ENCODE data around the gene FAM89B. TPM values are rescaled to one million over a fixed set of nuclear protein-coding genes. Genes with fewer than 3 reads are reported as not detected.

Gene FAM89B
- polyA plus RNA-seq, 3 donors = 51.3 to 139 (median 70.8) TPM

DNA sequence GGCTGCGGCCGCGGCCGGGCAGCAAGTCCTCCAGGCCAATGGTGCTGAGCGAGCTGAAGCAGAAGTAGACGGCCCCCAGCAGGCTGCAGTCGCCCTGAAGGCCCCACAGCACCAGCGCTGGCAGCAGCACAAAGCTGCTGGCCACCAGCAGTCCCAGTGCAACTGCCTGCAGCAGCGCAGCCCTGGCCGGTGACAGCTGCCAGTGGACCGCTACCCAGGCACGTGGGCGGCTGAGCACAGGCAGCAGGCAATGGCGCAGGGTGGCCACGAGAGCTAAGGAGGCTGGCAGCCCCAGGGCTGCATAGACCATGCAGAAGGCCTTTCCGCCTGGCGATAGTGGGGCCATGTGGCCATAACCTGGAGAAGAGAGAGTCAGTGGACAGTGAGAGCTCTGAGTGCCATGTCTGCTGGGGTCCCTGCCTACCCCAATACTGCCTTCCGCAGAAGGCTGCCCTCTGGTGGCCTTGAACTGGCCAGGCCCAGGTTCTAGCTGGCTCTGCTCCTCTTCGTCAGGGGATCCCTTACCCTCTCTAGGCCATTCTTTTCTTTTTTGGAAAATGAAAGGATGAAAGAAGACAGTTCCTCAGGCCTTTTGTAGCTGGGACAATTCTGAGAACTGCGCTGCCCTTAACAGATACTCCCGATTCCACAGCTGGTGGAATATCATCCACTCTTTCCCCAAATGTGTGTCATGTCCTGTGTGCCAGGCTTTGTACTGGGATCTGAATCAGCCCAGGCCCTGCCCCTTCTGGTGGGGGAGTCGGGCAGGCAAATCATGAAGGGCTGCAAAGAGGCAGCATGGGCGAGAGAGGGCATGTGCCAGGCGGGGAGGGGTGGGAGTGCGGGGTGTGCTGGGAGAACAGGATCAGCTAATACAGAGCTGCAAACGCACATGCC, 21.4 kb downstream of the FAM89B start:
- peaks cover 60 to 64% of the 10 kb centered on the region in 2 donors for H3K36me3 ChIP-seq (replicated peaks in 1 of 2; ENCODE audit: control insufficient read depth in 1 of 2, insufficient read depth in 2 of 2, low read length in 2 of 2)
- no peaks in the 10 kb centered on the region for H3K27me3 ChIP-seq (ENCODE audit: control insufficient read depth in 2 of 2, insufficient read depth in 2 of 2, low read length in 2 of 2)
- WGBS (ENCODE audit: insufficient coverage) = 86% methylated on average over 20 of the region's 26 CpGs
- peaks cover 16% of the 10 kb centered on the region for H3K79me2 ChIP-seq (ENCODE audit: insufficient read depth, low read length)
- H3K9me3 ChIP-seq (replicated peaks in 1 of 2; ENCODE audit: control insufficient read depth in 1 of 2, insufficient read depth in 1 of 2, low read length in 2 of 2) = no peaks in the 10 kb centered on the region
- peaks cover 96% of the 10 kb centered on the region for H4K20me1 ChIP-seq (ENCODE audit: insufficient read depth, low read length)
- Mint-ChIP-seq H3K27ac (peak overlapping the region; percentile 30 to 75 (median 46)), H3K4me3 (no peak overlapping the region), H3K9me3 (no peaks in the 10 kb centered on the region), H3K27me3 (ENCODE audit: low read depth in 3 of 3) (no peaks in the 10 kb centered on the region), H3K4me1 (peaks cover 37% of the 10 kb centered on the region), H3K36me3 (peaks cover 39 to 70% of the 10 kb centered on the region in 2 donors)
- H3K4me1 ChIP-seq (ENCODE audit: control insufficient read depth in 1 of 2, insufficient read depth in 2 of 2, low read length in 2 of 2) = peaks cover 26 to 44% of the 10 kb centered on the region in 2 donors
- intact Hi-C loops (cut with micrococcal nuclease) = no loop called here
- H3K27ac ChIP-seq (ENCODE audit: low read depth in 1 of 2, low read length in 2 of 2) = peak overlapping the region in 1 of 2 donors; percentile 7
- no peak overlapping the region for H3K9ac ChIP-seq (ENCODE audit: insufficient read depth, low read length, poor library complexity, severe bottlenecking)
- TF ChIP-seq, protein P1, sequence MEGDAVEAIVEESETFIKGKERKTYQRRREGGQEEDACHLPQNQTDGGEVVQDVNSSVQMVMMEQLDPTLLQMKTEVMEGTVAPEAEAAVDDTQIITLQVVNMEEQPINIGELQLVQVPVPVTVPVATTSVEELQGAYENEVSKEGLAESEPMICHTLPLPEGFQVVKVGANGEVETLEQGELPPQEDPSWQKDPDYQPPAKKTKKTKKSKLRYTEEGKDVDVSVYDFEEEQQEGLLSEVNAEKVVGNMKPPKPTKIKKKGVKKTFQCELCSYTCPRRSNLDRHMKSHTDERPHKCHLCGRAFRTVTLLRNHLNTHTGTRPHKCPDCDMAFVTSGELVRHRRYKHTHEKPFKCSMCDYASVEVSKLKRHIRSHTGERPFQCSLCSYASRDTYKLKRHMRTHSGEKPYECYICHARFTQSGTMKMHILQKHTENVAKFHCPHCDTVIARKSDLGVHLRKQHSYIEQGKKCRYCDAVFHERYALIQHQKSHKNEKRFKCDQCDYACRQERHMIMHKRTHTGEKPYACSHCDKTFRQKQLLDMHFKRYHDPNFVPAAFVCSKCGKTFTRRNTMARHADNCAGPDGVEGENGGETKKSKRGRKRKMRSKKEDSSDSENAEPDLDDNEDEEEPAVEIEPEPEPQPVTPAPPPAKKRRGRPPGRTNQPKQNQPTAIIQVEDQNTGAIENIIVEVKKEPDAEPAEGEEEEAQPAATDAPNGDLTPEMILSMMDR (IDR thresholded peaks at IDR 0.05) = peak; percentile 82
- H2AFZ ChIP-seq (ENCODE audit: insufficient read depth, low read depth, low read length, poor library complexity, severe bottlenecking) = no peak overlapping the region
- H3K4me2 ChIP-seq (replicated peaks; ENCODE audit: extremely low read depth, low read length, poor library complexity, severe bottlenecking) = no peak overlapping the region
- H3K4me3 ChIP-seq (replicated peaks in 1 of 3; ENCODE audit: low read depth in 2 of 3, low read length in 3 of 3) = no peak overlapping the region
- DNase-seq = peak in 2 of 3 donors; percentile 40 to 44

DNA sequence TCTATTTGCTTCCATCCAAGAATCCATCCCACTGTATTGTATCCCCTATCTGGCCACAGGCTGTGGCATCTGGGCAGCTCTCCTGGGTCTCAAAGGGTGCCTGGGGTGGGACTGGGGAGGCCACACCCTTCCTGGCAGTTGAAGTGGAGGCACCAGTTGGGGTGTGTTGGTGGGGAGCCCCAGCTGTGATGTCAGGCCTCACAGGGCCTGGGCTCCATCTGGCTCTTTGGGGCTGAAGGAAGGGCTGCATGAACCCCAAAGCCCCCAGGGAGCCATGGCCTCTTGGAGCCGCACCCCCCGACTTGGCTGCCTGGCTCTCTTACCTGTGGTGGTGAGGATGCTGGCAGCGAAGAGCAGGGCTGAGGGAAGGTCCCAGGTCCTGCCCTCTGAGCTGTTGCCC, 22.8 kb downstream of the FAM89B start:
- intact Hi-C loops (cut with micrococcal nuclease) = no loop called here
- no peak overlapping the region for H3K4me3 ChIP-seq (replicated peaks in 1 of 3; ENCODE audit: low read depth in 2 of 3, low read length in 3 of 3)
- TF ChIP-seq, protein P1 (IDR thresholded peaks at IDR 0.05) = no peak
- Mint-ChIP-seq H3K27ac (peak overlapping the region in 4 of 7 donors; percentile 25 to 82 (median 60)), H3K36me3 (peaks cover 41 to 67% of the 10 kb centered on the region in 2 donors), H3K4me3 (no peak overlapping the region), H3K27me3 (ENCODE audit: low read depth in 3 of 3) (no peaks in the 10 kb centered on the region), H3K4me1 (peaks cover 31% of the 10 kb centered on the region), H3K9me3 (no peaks in the 10 kb centered on the region)
- H3K27ac ChIP-seq (ENCODE audit: low read depth in 1 of 2, low read length in 2 of 2) = peak overlapping the region; percentile 46 to 53
- H3K9me3 ChIP-seq (replicated peaks in 1 of 2; ENCODE audit: control insufficient read depth in 1 of 2, insufficient read depth in 1 of 2, low read length in 2 of 2) = no peaks in the 10 kb centered on the region
- 93% methylated on average over 3 of the region's 3 CpGs for WGBS (ENCODE audit: insufficient coverage)
- H3K27me3 ChIP-seq (ENCODE audit: control insufficient read depth in 2 of 2, insufficient read depth in 2 of 2, low read length in 2 of 2) = no peaks in the 10 kb centered on the region
- H3K4me1 ChIP-seq (ENCODE audit: control insufficient read depth in 1 of 2, insufficient read depth in 2 of 2, low read length in 2 of 2) = peaks cover 16 to 30% of the 10 kb centered on the region in 2 donors
- no peak overlapping the region for H2AFZ ChIP-seq (ENCODE audit: insufficient read depth, low read depth, low read length, poor library complexity, severe bottlenecking)
- DNase-seq = no peak
- H3K4me2 ChIP-seq (replicated peaks; ENCODE audit: extremely low read depth, low read length, poor library complexity, severe bottlenecking) = no peak overlapping the region
- no peak overlapping the region for H3K9ac ChIP-seq (ENCODE audit: insufficient read depth, low read length, poor library complexity, severe bottlenecking)
- peaks cover 2% of the 10 kb centered on the region for H3K79me2 ChIP-seq (ENCODE audit: insufficient read depth, low read length)
- H3K36me3 ChIP-seq (replicated peaks in 1 of 2; ENCODE audit: control insufficient read depth in 1 of 2, insufficient read depth in 2 of 2, low read length in 2 of 2) = peaks cover 61 to 69% of the 10 kb centered on the region in 2 donors
- peaks cover 96% of the 10 kb centered on the region for H4K20me1 ChIP-seq (ENCODE audit: insufficient read depth, low read length)
